G401 (cell line): ENCODE data around the gene TM4SF18. TPM values are rescaled to one million over a fixed set of nuclear protein-coding genes. Genes with fewer than 3 reads are reported as not detected.
"Not testable (repeated sequence)": the region's sequence is repeated elsewhere in the genome, so short reads cannot be mapped to it uniquely, and the experiment has no call there.

Experiments
- DNase-seq: peaks from one replicate; pipeline ENCODE4 v3.0.0-alpha.2; 2015; ENCODE audit warnings: low spot score
- in situ Hi-C: cut with HindIII; loops from 2 replicates; pipeline ENCODE4 v1.10.0; 2016; ENCODE audit warnings: low sequenced_read_pairs, mixed read lengths
- total RNA-seq: library from RNA; depleted of rRNA; stranded (reverse); fragments of >200 nt; shearing (Covaris generic); gene quantifications from 2 replicates; pipeline ENCODE4 v1.2.3, GENCODE V29; 2014

The TM4SF18 gene
- total RNA-seq, 1 experiment from 2014 or later: 36.7 TPM

DNA sequence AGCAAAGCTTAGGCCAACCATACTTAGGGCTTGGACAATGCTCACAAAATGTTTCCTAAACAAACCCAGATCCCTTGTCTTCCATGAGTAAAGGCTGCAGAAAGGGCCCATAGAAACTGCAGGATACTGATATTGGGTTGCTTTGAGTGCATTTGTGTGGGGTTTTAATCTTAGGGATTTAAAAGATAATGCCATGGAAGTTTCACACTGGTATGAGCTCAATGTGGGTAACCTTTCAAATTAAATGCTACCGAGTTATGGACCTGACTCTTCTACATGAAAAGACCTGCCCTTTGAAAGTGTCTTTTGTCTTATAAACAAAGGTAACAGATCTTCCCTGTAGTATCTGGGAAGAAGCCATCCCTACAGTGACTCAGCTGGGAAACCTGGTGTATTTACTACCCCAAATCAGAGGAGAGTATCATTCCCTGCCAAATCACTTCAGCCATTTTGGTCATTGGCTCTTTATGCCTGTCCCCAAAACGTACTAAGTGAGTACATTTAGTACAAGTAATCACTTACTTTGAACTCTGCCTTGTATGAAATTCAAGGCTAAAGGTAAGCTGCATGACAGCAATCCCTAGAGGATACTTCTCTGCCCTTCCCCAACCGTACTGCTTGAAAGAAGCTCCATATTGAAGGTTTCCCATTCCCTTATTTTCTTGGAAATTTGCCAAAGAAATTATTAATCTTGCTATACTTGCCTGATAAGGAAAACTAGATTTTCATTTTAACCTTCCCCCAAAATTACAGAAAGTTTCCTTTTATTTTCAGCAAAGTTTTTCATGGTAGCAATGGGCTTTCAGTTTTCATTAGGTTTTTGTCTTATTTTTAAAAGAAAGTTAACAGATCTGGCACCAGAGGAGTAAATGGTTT is 36.8 kb upstream of the TM4SF18 start:
- in situ Hi-C loops: no loop called here
- peak; percentile 38 for DNase-seq

DNA sequence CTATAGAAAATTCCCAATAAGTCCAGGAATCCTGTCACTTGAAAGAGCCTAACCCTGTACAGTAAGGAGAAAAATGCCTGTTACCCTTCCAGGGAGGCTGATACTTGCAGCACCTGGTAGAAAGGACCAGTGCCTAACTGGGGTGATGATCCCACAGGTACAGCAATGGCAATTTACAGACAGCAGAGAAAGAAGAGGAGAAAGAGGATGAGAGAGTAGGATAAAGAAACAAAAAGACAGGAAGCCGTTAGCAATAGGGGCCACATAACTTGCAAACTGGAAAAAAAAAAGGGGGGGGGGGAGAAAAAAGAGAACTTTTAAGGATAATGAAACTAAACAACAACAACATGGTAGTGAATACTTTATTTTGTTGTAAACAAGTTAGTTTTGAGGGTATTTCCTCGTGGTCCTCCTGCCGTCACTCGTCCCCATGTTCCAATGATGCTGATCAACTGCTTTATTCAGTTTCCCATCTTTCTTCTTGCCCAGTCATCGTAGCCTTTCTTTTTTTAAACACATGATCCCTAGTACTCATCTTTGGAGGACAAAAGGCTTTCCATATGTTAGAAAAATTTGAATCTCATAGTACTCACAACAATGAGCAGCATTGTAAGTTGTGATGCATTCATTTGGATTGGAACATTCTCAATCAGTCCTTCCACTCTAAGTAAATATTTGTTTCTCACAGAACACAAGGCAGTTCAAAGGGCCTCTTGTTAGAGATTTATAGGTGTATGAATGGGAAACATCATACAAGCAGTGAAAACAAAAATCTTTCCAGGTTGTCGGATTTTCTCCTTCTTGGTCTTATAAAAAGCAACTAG is 35.5 kb upstream of the TM4SF18 start:
- in situ Hi-C loops: no loop called here
- no peak for DNase-seq

DNA sequence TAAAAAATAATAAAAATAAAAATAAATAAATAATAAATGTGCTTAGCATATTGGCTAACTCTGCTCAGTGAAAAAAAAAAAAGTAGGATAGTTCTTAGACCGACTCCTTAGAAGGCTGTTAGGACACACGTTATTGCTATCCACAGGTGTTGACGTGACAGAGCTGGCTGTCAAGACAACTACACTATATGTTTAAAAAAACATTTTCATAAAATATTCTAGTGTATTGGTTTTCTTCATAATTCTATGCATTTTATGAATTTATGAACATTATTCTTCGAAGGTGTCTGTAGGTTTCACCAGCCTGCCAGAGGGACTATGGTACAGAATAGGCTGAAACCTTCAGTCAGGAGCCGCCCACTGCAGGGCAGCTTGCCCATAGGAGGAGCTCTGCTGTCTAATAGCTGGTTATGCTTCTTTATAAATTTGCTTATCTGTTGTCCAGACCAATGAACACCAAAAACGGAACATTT is 34.8 kb upstream of the TM4SF18 start:
- in situ Hi-C loops: no loop called here
- DNase-seq: peak; percentile 47

DNA sequence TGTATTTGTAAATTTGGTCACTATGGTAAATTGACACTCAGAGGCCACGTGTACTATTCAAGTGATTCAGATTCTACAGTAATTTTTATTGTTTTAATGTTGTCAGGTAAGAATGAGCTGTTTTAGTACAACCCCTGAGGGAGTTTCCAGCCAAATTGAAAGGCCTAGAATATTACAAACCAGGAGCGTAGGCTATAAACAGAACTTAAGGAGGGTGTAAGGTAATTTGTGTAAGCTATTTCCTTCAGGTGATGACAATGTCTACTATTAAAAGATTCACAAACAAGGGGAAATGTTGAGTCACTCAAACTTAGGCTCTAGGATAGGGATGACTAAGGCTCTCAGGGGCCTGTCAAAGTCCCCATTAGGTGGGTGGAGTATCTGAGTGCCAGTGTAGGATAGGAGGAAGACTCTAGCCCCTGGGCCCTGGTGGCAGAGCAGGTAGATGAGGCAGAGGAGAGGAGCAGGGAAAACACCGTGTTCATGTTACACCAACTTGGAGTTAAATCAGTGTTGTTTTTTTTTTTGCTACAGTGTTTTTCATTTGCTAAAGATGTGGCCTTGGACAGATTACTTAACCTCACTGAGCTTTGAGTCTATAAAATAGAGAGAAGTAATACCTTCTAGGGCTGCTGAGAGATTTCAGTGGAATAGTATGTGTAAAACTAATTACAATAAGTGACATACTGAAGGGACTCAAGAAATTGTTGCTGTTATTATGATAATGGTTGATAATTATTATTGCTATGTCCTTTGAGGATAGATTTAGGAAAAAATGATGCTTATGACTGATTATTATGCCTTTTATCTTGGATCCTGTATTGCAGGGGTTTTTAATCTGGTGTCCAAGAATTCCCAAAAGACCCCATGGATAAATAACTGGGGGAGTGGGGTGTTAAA is 33.8 kb upstream of the TM4SF18 start:
- in situ Hi-C loops: no loop called here
- peak; percentile 70 for DNase-seq

DNA sequence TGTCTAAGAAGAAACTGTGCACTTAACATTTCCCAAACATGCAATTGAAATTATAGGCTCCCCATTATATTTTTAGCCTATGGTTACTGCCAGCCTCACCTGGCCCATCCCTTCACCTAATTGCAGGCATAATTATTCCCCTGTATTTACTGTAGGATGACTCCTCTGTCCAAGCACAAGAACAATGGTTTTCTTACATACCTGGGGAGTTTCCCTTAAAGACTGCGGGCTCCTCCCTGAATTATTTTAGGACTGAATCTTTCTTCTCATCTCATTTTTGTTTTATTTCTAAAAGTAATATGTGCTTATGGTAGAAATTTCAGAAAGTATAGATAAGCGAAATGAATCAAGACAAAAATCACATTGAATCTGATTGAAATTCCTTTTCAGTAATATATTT is 32.6 kb upstream of the TM4SF18 start:
- in situ Hi-C loops: no loop called here
- DNase-seq: no peak

DNA sequence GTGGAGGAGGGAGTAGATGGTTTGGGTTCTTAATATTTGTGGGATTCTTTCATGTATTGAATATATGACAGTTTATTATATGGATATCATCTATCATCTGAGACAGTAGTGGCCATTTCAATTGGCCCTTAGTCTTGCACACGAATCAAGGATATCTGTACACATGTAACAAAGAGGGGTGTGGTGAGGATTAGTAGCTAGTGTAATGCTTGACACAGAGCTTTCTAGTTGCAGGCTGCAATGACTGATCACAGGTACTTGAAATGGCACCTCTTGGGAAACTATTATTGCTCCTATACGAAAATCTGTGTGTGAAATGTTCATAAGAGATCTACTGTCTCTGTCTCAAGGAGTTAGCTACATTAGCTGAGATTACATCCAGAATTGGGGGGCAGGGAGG is 31.2 kb upstream of the TM4SF18 start:
- DNase-seq: no peak
- in situ Hi-C loops: no loop called here

DNA sequence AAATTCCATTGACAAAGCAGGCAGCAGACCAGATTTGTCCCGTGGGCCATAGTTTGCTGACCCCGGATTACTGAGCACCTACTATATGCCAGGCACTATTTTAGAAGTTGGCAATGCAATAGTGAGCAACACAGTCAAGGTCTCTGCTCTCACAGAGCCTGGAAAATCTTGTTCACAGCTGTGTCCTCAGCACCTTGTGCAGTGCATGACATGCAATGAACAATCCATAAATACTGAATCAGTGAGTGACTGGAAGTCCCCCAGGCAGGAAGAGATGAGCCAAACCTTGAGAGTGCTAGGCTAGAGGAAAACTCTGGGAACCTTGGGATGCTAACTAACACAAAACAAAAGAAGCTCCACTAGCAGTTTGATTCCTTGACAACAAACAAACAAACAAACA is 29.6 kb upstream of the TM4SF18 start:
- in situ Hi-C loops: no loop called here
- no peak for DNase-seq

DNA sequence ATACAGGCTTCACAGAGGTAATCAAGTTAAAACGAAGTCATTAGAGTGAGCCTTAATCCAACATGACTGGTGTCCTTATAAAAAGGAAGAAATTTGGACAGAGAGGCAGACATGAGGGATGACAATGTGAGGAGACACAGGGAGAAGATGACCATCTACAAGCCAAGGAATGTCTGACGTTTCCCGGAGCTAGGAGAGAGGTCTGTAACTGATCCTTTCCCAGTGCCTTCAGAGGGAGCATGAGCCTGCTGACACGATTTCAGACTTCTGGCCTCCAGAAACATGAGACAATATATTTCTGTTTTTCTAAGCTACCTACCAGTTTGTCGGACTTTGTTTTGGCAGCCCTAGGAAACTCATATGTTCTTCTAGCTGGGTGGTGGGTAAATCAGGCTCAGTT is 28.9 kb upstream of the TM4SF18 start:
- DNase-seq: no peak
- in situ Hi-C loops: no loop called here

DNA sequence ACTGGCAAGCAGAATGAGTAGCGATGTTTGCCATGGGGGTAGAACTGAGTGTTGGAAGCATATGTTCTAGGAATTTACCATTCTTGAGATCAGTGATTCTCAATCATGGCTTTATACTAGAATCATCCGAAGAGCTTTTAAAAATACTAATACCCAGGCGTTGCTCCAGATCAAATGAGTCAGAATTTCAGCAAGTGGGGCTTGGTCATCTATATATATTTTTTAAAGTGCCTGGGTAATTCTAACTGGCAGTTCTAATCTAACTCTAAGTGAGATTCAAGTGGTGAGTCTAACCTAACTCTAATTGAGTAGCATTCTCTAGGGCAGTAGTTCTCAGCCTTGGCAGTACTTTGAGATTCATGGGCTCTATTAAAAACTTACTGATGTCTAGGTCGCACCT is 23.2 kb upstream of the TM4SF18 start:
- DNase-seq: no peak
- in situ Hi-C loops: no loop called here

DNA sequence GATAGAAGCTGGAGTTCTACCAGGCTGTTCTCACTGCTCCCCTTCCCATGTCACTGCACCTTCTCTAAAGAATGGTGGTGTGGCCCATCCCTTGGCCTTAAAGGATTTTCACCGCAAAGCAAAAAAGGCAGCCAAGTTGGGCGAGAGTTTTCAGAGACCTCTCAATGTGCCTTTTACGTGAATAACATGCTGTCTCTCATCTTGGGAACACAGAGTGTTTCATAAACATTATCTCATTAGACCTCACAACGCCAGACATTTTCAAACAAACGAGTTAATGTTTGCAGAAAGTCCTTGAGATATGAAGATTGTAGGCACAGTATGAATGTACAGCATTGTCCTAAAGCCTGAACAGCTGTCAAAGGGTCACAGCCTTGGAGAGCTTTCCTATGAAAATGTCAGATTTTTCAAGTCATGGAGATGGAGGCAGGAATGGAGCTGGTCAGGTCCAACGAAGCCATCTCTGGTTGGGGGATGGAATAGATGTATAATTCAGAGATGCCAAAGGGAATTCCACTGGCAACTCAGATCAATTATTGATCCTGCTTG is 22.7 kb upstream of the TM4SF18 start:
- DNase-seq: no peak
- in situ Hi-C loops: no loop called here

DNA sequence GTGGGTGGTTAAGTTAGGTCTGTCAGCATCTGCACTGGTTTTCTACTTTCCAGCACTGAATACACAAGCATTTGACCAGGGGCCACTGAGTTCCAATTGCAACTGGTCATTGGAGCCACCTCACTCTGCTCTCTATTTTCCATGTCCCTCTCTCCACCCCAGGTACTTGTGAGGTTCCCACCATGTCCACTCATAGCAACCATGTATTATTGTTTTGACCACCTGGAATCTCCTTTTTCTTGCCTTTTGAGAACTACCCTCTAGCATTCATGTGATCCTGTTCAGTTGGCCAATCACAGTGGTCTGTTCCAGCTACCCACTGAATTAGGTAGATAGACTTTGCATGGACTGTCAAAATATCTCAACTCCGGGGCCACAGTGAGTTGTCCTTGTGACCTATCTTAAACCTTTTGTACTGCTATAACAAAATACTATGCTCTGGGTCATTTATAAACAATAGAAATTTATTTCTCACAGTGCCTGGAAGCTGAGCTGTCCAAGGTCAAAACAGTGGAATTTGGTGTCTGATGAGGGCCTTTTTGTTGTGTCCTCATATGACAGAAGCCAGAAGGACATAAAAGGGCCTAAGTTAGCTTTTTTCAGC is 20.2 kb upstream of the TM4SF18 start:
- no peak for DNase-seq
- in situ Hi-C loops: no loop called here

DNA sequence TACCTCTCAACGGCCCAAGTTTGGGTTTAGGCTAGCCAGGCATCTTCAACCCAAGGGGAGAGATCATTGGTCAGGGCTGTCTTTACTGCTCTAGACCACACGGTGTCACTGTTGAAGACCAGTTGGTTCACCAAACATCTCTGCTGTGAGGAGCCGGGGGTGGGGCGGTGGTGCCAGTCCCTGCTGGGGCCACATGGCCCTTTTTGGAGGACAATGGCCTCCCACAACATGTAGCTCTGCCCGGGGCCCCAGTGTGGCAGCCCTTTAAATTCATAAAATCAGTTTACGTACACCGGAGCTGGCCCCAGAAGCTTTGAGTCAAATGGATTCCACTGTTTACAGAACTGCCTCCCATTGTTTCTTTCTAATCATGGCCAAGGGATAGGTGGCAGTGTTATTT is 19.1 kb upstream of the TM4SF18 start:
- in situ Hi-C loops: no loop called here

DNA sequence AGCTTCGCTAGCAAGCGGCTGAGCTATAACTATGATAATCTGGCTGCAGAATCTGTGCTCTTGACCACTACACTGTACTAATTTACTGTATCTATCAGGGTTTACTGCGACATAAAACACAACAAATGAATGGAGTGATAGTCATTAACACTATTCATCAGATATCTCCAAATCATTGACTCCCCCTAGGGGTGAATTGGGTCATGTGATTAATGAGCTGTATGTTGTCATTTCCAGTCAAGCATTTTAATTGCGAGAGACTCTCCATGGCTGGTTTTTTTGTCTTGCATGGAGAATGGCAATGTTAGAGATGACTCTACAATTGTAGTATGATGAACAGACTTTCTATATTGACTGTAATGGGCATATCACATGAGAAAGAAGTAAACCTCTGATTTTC is 10.5 kb upstream of the TM4SF18 start:
- no peak for DNase-seq
- in situ Hi-C loops: no loop called here

More for the DNA sequence above, 19.1 kb upstream of the TM4SF18 start:
- peak; percentile 51 for DNase-seq

DNA sequence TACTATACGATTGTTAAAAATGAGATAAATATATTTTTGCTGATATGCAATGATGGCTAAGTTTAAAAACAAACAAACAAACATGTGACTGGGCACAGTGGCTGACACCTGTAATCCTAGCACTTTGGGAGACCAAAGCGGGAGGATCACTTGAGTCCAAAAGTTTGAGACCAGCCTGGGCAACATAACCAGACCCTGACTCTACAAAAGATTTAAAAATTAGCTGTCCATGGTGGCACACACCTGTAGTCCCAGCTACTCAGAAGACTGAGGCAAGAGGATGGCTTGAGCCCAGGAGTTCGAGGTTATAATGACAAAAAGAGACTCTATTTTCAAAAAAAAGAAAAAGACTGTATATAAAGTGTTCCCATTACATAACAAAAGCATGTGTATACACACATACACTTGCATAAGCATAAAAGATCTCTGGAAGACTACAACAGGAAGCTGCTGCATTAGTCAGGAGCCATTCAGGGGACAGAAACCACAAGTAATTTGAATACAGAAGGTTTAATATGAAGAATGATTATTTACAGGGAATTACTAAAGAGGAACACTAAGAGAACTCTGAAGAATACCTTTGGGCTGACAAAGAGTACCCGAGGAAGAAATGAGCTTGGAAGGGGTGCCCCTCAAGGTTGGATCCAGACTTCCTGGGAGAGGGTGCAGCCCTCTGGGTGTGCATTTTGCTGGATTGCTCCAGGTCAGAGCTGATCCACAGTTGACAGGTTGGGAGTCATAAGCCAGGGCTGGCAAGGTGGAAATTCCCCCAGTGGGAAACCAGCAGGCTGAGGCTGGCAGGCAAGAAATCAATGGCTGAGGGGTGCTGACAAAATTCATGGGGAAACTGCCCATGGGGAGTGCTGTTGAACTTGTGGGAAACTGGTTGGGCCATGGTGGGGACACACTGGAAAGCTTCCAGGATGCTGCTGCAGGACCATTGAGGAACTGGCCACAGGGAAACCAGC is 9.3 kb upstream of the TM4SF18 start:
- DNase-seq: no peak
- in situ Hi-C loops: no loop called here

DNA sequence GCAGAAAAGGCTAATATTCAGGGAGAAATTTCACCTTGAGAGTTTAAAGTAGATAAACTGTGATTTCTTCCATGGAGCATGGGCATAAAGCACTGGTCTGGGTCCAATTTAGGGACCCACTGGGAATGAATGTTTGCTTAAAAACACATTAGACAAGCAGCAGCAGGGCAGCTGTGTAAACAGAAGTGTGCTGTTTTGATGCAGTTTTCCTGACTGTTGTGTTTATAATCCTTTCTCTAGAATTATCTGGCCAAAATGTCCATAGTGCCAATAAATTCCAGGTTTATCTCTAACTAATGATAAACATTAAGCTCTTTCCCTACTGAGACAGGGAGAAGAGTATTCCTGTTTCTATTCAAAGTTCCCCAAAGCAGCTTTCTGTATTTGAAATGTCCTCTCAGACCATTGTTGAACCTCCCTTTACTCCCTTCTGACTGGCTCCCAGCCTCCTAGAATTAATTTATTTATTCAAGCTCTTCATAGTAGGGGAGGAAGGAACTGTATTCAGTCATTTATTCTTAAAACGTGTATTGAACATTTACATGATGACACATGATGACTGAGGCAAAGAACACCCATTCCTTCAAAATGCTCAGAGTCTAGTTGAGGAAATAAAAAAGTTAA is 7.0 kb upstream of the TM4SF18 start:
- in situ Hi-C loops: no loop called here
- peak; percentile 30 for DNase-seq

DNA sequence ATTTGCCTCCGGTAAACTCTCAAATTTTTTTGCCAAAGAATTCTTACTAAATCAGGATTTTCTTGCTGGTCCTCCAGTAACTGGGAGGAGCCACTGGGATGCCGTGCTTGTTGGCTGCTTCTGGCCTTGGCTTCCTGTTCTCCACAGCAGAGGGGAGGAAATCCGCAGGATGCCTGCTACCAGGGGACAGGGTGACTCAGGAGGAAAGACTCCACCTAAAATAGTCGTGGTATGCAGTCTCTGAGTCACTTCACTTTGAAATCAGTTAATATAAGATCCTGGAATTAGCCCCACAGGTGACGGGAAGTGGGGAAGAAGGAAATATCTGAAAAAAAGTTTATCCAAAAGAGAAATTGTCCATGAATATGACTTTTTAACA is 6.5 kb upstream of the TM4SF18 start:
- in situ Hi-C loops: no loop called here
- DNase-seq: peak; percentile 75

DNA sequence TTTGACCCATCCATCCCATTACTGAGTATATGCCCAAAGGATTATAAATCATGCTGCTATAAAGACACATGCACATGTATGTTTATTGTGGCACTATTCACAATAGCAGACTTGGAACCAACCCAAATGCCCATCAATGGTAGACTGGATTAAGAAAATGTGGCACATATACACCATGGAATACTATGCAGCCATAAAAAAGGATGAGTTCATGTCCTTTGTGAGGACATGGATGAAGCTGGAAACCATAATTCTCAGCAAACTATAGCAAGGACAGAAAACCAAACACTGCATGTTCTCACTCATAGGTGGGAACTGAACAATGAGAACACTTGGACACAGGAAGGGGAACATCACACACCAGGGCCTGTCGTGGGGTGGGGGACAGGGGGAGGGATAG is 4.0 kb upstream of the TM4SF18 start:
- in situ Hi-C loops, DNase-seq: not testable (repeated sequence)
